ENCODE measurements around the gene PINLYP. TPM values are rescaled to one million over a fixed set of nuclear protein-coding genes. Genes with fewer than 3 reads are reported as not detected.
A peak's percentile ranks its signal among the peaks of the same experiment; 100 is the strongest.

Gene PINLYP
- total and polyA plus RNA-seq, 2 donors = 12.3 to 16.0 TPM

GRCh38 chr19:43533546-43534304, 41.9 kb upstream of the PINLYP start:
- Histone ChIP-seq H3K9me3 (ENCODE audit: control insufficient read depth in 2 of 2, insufficient read depth in 1 of 2, low read length in 1 of 2) (no peaks in the 10 kb centered on the region), H3K4me3 (ENCODE audit: low read length in 2 of 2) (peak overlapping the region; percentile 63 to 75), H3K27me3 (ENCODE audit: control insufficient read depth in 2 of 2, insufficient read depth in 1 of 2, low read length in 1 of 2) (no peaks in the 10 kb centered on the region), H3K36me3 (ENCODE audit: control insufficient read depth in 2 of 2, insufficient read depth in 2 of 2, low read length in 1 of 2) (peaks cover 16 to 26% of the 10 kb centered on the region in 2 donors), H3K27ac (ENCODE audit: low read depth in 1 of 2, low read length in 1 of 2) (peak overlapping the region; percentile 92 to 93), H3K4me1 (ENCODE audit: control insufficient read depth in 2 of 2, insufficient read depth in 2 of 2, low read length in 2 of 2) (peaks cover 2 to 23% of the 10 kb centered on the region in 2 donors)
- WGBS = 2% methylated on average over 41 of the region's 41 CpGs
- DNase-seq (ENCODE audit: low read depth in 6 of 9, low spot score in 9 of 9) = peak; percentile 93 to 99 (median 98)

GRCh38 chr19:43534305-43534815, 41.2 kb upstream of the PINLYP start:
- H3K9me3 ChIP-seq (ENCODE audit: control insufficient read depth in 2 of 2, insufficient read depth in 1 of 2, low read length in 1 of 2) = peaks cover 0 to under 1% of the 10 kb centered on the region in 2 donors
- peaks cover 2 to 23% of the 10 kb centered on the region in 2 donors for H3K4me1 ChIP-seq (ENCODE audit: control insufficient read depth in 2 of 2, insufficient read depth in 2 of 2, low read length in 2 of 2)
- H3K4me3 ChIP-seq (ENCODE audit: low read length in 2 of 2) = no peak overlapping the region
- peak overlapping the region; percentile 57 to 58 for H3K27ac ChIP-seq (ENCODE audit: low read depth in 1 of 2, low read length in 1 of 2)
- no peaks in the 10 kb centered on the region for H3K27me3 ChIP-seq (ENCODE audit: control insufficient read depth in 2 of 2, insufficient read depth in 1 of 2, low read length in 1 of 2)
- WGBS = 74% methylated on average over 17 of the region's 17 CpGs
- H3K36me3 ChIP-seq (ENCODE audit: control insufficient read depth in 2 of 2, insufficient read depth in 2 of 2, low read length in 1 of 2) = peaks cover 21 to 30% of the 10 kb centered on the region in 2 donors
- no peak for DNase-seq (ENCODE audit: low read depth in 6 of 9, low spot score in 9 of 9)

- WGBS = 86% methylated on average over 62 of the region's 62 CpGs
- Histone ChIP-seq H3K27ac (ENCODE audit: low read depth in 1 of 2, low read length in 1 of 2) (no peak overlapping the region), H3K9me3 (ENCODE audit: control insufficient read depth in 2 of 2, insufficient read depth in 1 of 2, low read length in 1 of 2) (peaks cover 0 to 4% of the 10 kb centered on the region in 2 donors), H3K36me3 (ENCODE audit: control insufficient read depth in 2 of 2, insufficient read depth in 2 of 2, low read length in 1 of 2) (peaks cover 26 to 32% of the 10 kb centered on the region in 2 donors), H3K27me3 (ENCODE audit: control insufficient read depth in 2 of 2, insufficient read depth in 1 of 2, low read length in 1 of 2) (no peaks in the 10 kb centered on the region), H3K4me3 (ENCODE audit: low read length in 2 of 2) (no peak overlapping the region), H3K4me1 (ENCODE audit: control insufficient read depth in 2 of 2, insufficient read depth in 2 of 2, low read length in 2 of 2) (peaks cover 2 to 23% of the 10 kb centered on the region in 2 donors)
- peak in 2 of 9 donors; percentile 40 to 52 for DNase-seq (ENCODE audit: low read depth in 6 of 9, low spot score in 9 of 9)
These were observed 40.5 kb upstream of the PINLYP start for GRCh38 chr19:43534816-43535761.

GRCh38 chr19:43538922-43539321, 36.7 kb upstream of the PINLYP start:
- H3K4me3 ChIP-seq (ENCODE audit: low read length in 2 of 2) = no peak overlapping the region
- DNase-seq (ENCODE audit: low read depth in 6 of 9, low spot score in 9 of 9) = no peak
- H3K27me3 ChIP-seq (ENCODE audit: control insufficient read depth in 2 of 2, insufficient read depth in 1 of 2, low read length in 1 of 2) = no peaks in the 10 kb centered on the region
- peaks cover 59 to 68% of the 10 kb centered on the region in 2 donors for H3K36me3 ChIP-seq (ENCODE audit: control insufficient read depth in 2 of 2, insufficient read depth in 2 of 2, low read length in 1 of 2)
- H3K9me3 ChIP-seq (ENCODE audit: control insufficient read depth in 2 of 2, insufficient read depth in 1 of 2, low read length in 1 of 2) = peaks cover 0 to 4% of the 10 kb centered on the region in 2 donors
- no peak overlapping the region for H3K27ac ChIP-seq (ENCODE audit: low read depth in 1 of 2, low read length in 1 of 2)
- H3K4me1 ChIP-seq (ENCODE audit: control insufficient read depth in 2 of 2, insufficient read depth in 2 of 2, low read length in 2 of 2) = peaks cover 2 to 8% of the 10 kb centered on the region in 2 donors

GRCh38 chr19:43540381-43540780, 35.2 kb upstream of the PINLYP start:
- 96% methylated on average over 3 of the region's 3 CpGs for WGBS

GRCh38 chr19:43541920-43542650, 33.5 kb upstream of the PINLYP start:
- Histone ChIP-seq H3K36me3 (ENCODE audit: control insufficient read depth in 2 of 2, insufficient read depth in 2 of 2, low read length in 1 of 2) (peaks cover 76 to 84% of the 10 kb centered on the region in 2 donors), H3K27ac (ENCODE audit: low read depth in 1 of 2, low read length in 1 of 2) (no peak overlapping the region), H3K9me3 (ENCODE audit: control insufficient read depth in 2 of 2, insufficient read depth in 1 of 2, low read length in 1 of 2) (peaks cover 0 to 4% of the 10 kb centered on the region in 2 donors), H3K4me3 (ENCODE audit: low read length in 2 of 2) (no peak overlapping the region), H3K4me1 (ENCODE audit: control insufficient read depth in 2 of 2, insufficient read depth in 2 of 2, low read length in 2 of 2) (peaks cover 0 to 11% of the 10 kb centered on the region in 2 donors), H3K27me3 (ENCODE audit: control insufficient read depth in 2 of 2, insufficient read depth in 1 of 2, low read length in 1 of 2) (no peaks in the 10 kb centered on the region)
- no peak for DNase-seq (ENCODE audit: low read depth in 6 of 9, low spot score in 9 of 9)
- 98% methylated on average over 5 of the region's 5 CpGs for WGBS

More at GRCh38 chr19:43540381-43540780, 35.2 kb upstream of the PINLYP start:
- Histone ChIP-seq H3K9me3 (ENCODE audit: control insufficient read depth in 2 of 2, insufficient read depth in 1 of 2, low read length in 1 of 2) (peaks cover 0 to 4% of the 10 kb centered on the region in 2 donors), H3K27me3 (ENCODE audit: control insufficient read depth in 2 of 2, insufficient read depth in 1 of 2, low read length in 1 of 2) (no peaks in the 10 kb centered on the region), H3K4me1 (ENCODE audit: control insufficient read depth in 2 of 2, insufficient read depth in 2 of 2, low read length in 2 of 2) (peaks cover 0 to 3% of the 10 kb centered on the region in 2 donors), H3K36me3 (ENCODE audit: control insufficient read depth in 2 of 2, insufficient read depth in 2 of 2, low read length in 1 of 2) (peaks cover 70 to 77% of the 10 kb centered on the region in 2 donors), H3K4me3 (ENCODE audit: low read length in 2 of 2) (no peak overlapping the region), H3K27ac (ENCODE audit: low read depth in 1 of 2, low read length in 1 of 2) (no peak overlapping the region)
- no peak for DNase-seq (ENCODE audit: low read depth in 6 of 9, low spot score in 9 of 9)

GRCh38 chr19:43544077-43544476, 31.5 kb upstream of the PINLYP start:
- peaks cover 0 to 11% of the 10 kb centered on the region in 2 donors for H3K4me1 ChIP-seq (ENCODE audit: control insufficient read depth in 2 of 2, insufficient read depth in 2 of 2, low read length in 2 of 2)
- WGBS = over 99% methylated on average over 9 of the region's 9 CpGs
- H3K9me3 ChIP-seq (ENCODE audit: control insufficient read depth in 2 of 2, insufficient read depth in 1 of 2, low read length in 1 of 2) = peaks cover 0 to 4% of the 10 kb centered on the region in 2 donors
- peaks cover 57 to 73% of the 10 kb centered on the region in 2 donors for H3K36me3 ChIP-seq (ENCODE audit: control insufficient read depth in 2 of 2, insufficient read depth in 2 of 2, low read length in 1 of 2)
- H3K27me3 ChIP-seq (ENCODE audit: control insufficient read depth in 2 of 2, insufficient read depth in 1 of 2, low read length in 1 of 2) = no peaks in the 10 kb centered on the region
- DNase-seq (ENCODE audit: low read depth in 6 of 9, low spot score in 9 of 9) = no peak
- no peak overlapping the region for H3K4me3 ChIP-seq (ENCODE audit: low read length in 2 of 2)
- no peak overlapping the region for H3K27ac ChIP-seq (ENCODE audit: low read depth in 1 of 2, low read length in 1 of 2)

- peak in 1 of 9 donors; percentile 49 for DNase-seq (ENCODE audit: low read depth in 6 of 9, low spot score in 9 of 9)
- no peak overlapping the region for H3K27ac ChIP-seq (ENCODE audit: low read depth in 1 of 2, low read length in 1 of 2)
- no peaks in the 10 kb centered on the region for H3K9me3 ChIP-seq (ENCODE audit: control insufficient read depth in 2 of 2, insufficient read depth in 1 of 2, low read length in 1 of 2)
- H3K4me3 ChIP-seq (ENCODE audit: low read length in 2 of 2) = no peak overlapping the region
- H3K36me3 ChIP-seq (ENCODE audit: control insufficient read depth in 2 of 2, insufficient read depth in 2 of 2, low read length in 1 of 2) = peaks cover 56 to 78% of the 10 kb centered on the region in 2 donors
- no peaks in the 10 kb centered on the region for H3K27me3 ChIP-seq (ENCODE audit: control insufficient read depth in 2 of 2, insufficient read depth in 1 of 2, low read length in 1 of 2)
- peaks cover 0 to 11% of the 10 kb centered on the region in 2 donors for H3K4me1 ChIP-seq (ENCODE audit: control insufficient read depth in 2 of 2, insufficient read depth in 2 of 2, low read length in 2 of 2)
- 78% methylated on average over 5 of the region's 5 CpGs for WGBS
These were observed 30.3 kb upstream of the PINLYP start for GRCh38 chr19:43545276-43545675.

Data from thymus (tissue), 11 donors.